Measurements from ENCODE around the gene TAF13. TPM values are rescaled to one million over a fixed set of nuclear protein-coding genes. Genes with fewer than 3 reads are reported as not detected.

TAF13 gene
- total RNA-seq, 4 donors from 2014 or later: 4.0 to 33.0 (median 32.0) TPM

GRCh38 chr1:109084563-109085517 is 9.0 kb upstream of the TAF13 start:
- Histone ChIP-seq H3K9me3 (no peaks in the 10 kb centered on the region), H3K36me3 (no peaks in the 10 kb centered on the region), H3K27ac (no peak overlapping the region), H3K4me3 (no peak overlapping the region), H3K27me3 (no peaks in the 10 kb centered on the region), H3K4me1 (peaks cover 0 to 10% (median 1%) of the 10 kb centered on the region in 4 donors)
- intact Hi-C loops (cut with DNase I; ENCODE audit: low total_unique reads): no loop called here
- in situ Hi-C loops (cut with MboI; ENCODE audit: low pct_ligation_motif_present in 1 of 4, low pct_unique_long_range_greater_than_20kb in 1 of 4, low sequenced_read_pairs in 3 of 4): no loop called here
- 88 to 96% methylated on average over 5 to 13 of the region's 13 CpGs for WGBS, 2 donors (ENCODE audit: low coverage in 1 of 2)
- no peak for DNase-seq
- TF ChIP-seq POLR2AphosphoS5 (IDR thresholded peaks at IDR 0.05): no peak
- no peak for TF ChIP-seq EP300 (IDR thresholded peaks at IDR 0.05; ENCODE audit: low read depth)
- TF ChIP-seq CTCF (IDR thresholded peaks at IDR 0.05): no peak
- TF ChIP-seq POLR2A (IDR thresholded peaks at IDR 0.05): no peak

DNA sequence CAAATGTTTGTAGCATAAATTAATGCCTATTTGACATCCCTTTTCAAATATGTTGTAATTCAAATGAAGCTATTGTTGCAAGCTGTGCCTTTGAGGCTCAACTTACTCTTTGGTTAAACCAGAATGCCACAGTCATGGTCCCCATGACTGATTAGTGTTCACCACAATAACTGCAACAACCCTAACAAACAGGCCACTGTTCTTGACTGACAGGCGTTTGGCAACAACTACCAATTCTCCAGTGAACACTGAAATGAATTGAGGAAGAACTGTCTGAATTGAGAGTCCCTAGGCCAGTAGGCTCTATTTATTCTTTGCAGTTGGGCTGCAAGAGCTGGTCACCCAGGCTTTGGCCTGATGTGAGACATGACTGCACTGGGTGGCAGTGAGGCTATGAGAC is 8.1 kb upstream of the TAF13 start:
- Histone ChIP-seq H3K27me3 (no peaks in the 10 kb centered on the region), H3K36me3 (no peaks in the 10 kb centered on the region), H3K4me1 (peaks cover 0 to 1% (median 0%) of the 10 kb centered on the region in 4 donors), H3K27ac (no peak overlapping the region), H3K9me3 (no peaks in the 10 kb centered on the region), H3K4me3 (no peak overlapping the region)
- in situ Hi-C loops (cut with MboI; ENCODE audit: low pct_ligation_motif_present in 1 of 4, low pct_unique_long_range_greater_than_20kb in 1 of 4, low sequenced_read_pairs in 3 of 4): no loop called here
- DNase-seq: no peak
- intact Hi-C loops (cut with DNase I; ENCODE audit: low total_unique reads): no loop called here
- 53% methylated on average over 1 of the region's 1 CpG; no CpG with 5 or more reads in 1 of the 2 donors for WGBS, 2 donors (ENCODE audit: low coverage in 1 of 2)
- TF ChIP-seq EP300 (IDR thresholded peaks at IDR 0.05; ENCODE audit: low read depth): no peak
- no peak for TF ChIP-seq POLR2A (IDR thresholded peaks at IDR 0.05)
- TF ChIP-seq CTCF (IDR thresholded peaks at IDR 0.05): no peak
- no peak for TF ChIP-seq POLR2AphosphoS5 (IDR thresholded peaks at IDR 0.05)

GRCh38 chr1:109083501-109083900 is 7.7 kb upstream of the TAF13 start:
- no peaks in the 10 kb centered on the region for H3K9me3 ChIP-seq
- WGBS, 2 donors (ENCODE audit: low coverage in 1 of 2): 79 to 91% methylated on average over 3 of the region's 3 CpGs
- in situ Hi-C loops (cut with MboI; ENCODE audit: low pct_ligation_motif_present in 1 of 4, low pct_unique_long_range_greater_than_20kb in 1 of 4, low sequenced_read_pairs in 3 of 4) (no loop called here), intact Hi-C loops (cut with DNase I; ENCODE audit: low total_unique reads) (no loop called here)
- DNase-seq: no peak
- peak overlapping the region in 1 of 4 donors; percentile 7 for H3K27ac ChIP-seq
- no peak for TF ChIP-seq EP300 (IDR thresholded peaks at IDR 0.05; ENCODE audit: low read depth)
- no peak for TF ChIP-seq POLR2A (IDR thresholded peaks at IDR 0.05)
- no peak for TF ChIP-seq POLR2AphosphoS5 (IDR thresholded peaks at IDR 0.05)
- TF ChIP-seq CTCF (IDR thresholded peaks at IDR 0.05): no peak
- no peaks in the 10 kb centered on the region for H3K36me3 ChIP-seq
- no peak overlapping the region for H3K4me3 ChIP-seq
- no peaks in the 10 kb centered on the region for H3K27me3 ChIP-seq
- no peaks in the 10 kb centered on the region for H3K4me1 ChIP-seq

- no peak overlapping the region for H3K4me3 ChIP-seq
- H3K9me3 ChIP-seq: no peaks in the 10 kb centered on the region
- H3K4me1 ChIP-seq: peaks cover 0 to 7% (median 3%) of the 10 kb centered on the region in 4 donors
- DNase-seq: no peak
- WGBS, 2 donors (ENCODE audit: low coverage in 1 of 2): 77 to 87% methylated on average over 4 to 5 of the region's 5 CpGs
- in situ Hi-C loops (cut with MboI; ENCODE audit: low pct_ligation_motif_present in 1 of 4, low pct_unique_long_range_greater_than_20kb in 1 of 4, low sequenced_read_pairs in 3 of 4) (no loop called here), intact Hi-C loops (cut with DNase I; ENCODE audit: low total_unique reads) (no loop called here)
- H3K27ac ChIP-seq: peak overlapping the region in 3 of 4 donors; percentile 33 to 54 (median 37)
- no peaks in the 10 kb centered on the region for H3K36me3 ChIP-seq
- H3K27me3 ChIP-seq: no peaks in the 10 kb centered on the region
- TF ChIP-seq CTCF (IDR thresholded peaks at IDR 0.05) (no peak), EP300 (IDR thresholded peaks at IDR 0.05; ENCODE audit: low read depth) (no peak), POLR2AphosphoS5 (IDR thresholded peaks at IDR 0.05) (no peak), POLR2A (IDR thresholded peaks at IDR 0.05) (no peak)
These were observed 4.8 kb upstream of the TAF13 start for GRCh38 chr1:109080441-109081082.

All from transverse colon (tissue), 4 donors.